Measurements from ENCODE around the gene THPO.

- peak in 3 of 6 experiments; percentile 8 to 34 (median 20) for TF ChIP-seq CTCF (IDR thresholded peaks at IDR 0.05)
- TF ChIP-seq POLR2A (IDR thresholded peaks at IDR 0.05), result no peak
Measured at GRCh38 chr3:184338511-184338945, 39.5 kb downstream of the THPO start.

Measured in upper lobe of left lung (tissue), 4 donors.